Measurements from ENCODE around the gene PRPH. TPM values are rescaled to one million over a fixed set of nuclear protein-coding genes. Genes with fewer than 3 reads are reported as not detected.

Gene PRPH
- total and polyA plus RNA-seq, 9 of the 15 experiments (the other 6 are each of a cell fraction or from before 2014, with no cell fraction given): 0.27 to 1.9 (median 1.3) TPM; not detected in 1

GRCh38 chr12:49294804-49295081, 204 bp upstream of the PRPH start:
- Histone ChIP-seq H3K27me3 (ENCODE audit: control insufficient read depth in 2 of 2, insufficient read depth in 2 of 2, low read length in 2 of 2) (no peaks in the 10 kb centered on the region), H2AFZ (ENCODE audit: low read depth, low read length) (no peak overlapping the region), H3K9me1 (ENCODE audit: control insufficient read depth, insufficient read depth, low read length) (peaks cover 10% of the 10 kb centered on the region), H3K9ac (ENCODE audit: insufficient read depth in 1 of 2, low read depth in 2 of 2, low read length in 2 of 2) (no peak overlapping the region), H3K79me2 (ENCODE audit: control insufficient read depth, insufficient read depth, low read length) (no peaks in the 10 kb centered on the region), H3K9me3 (replicated peaks; ENCODE audit: control insufficient read depth, insufficient read depth, low read depth, low read length) (no peaks in the 10 kb centered on the region), H3K27ac (ENCODE audit: extremely low read depth, low read depth, low read length) (no peak overlapping the region), H3K4me2 (ENCODE audit: insufficient read depth, low read length) (no peak overlapping the region), H3K4me3 (no peak overlapping the region), H3K4me1 (replicated peaks in 1 of 2; ENCODE audit: control insufficient read depth in 2 of 2, insufficient read depth in 2 of 2, low read length in 2 of 2) (peaks cover 9 to 54% of the 10 kb centered on the region in 2 experiments; a peak in 4 of 5 replicates), H4K20me1 (replicated peaks; ENCODE audit: control insufficient read depth, insufficient read depth, low read length) (no peaks in the 10 kb centered on the region), H3K36me3 (ENCODE audit: control insufficient read depth, insufficient read depth, low read length) (no peaks in the 10 kb centered on the region)
- FAIRE-seq: no peak
- in situ Hi-C loops (cut with MboI): no loop called here
- ATAC-seq: no peak
- 33% methylated on average over 5 of the region's 5 CpGs for WGBS (ENCODE audit: insufficient coverage, low coverage, missing lambda C conversion rate)
- no TSS peak for BruUV-seq (replicated peaks)
- TF ChIP-seq ETV6 (IDR thresholded peaks at IDR 0.05; ENCODE audit: borderline replicate concordance in 1 of 2, low read depth in 2 of 2, low read length in 1 of 2) (no peak), ETV6 (CRISPR knock-in tag; IDR thresholded peaks at IDR 0.05; ENCODE audit: borderline replicate concordance) (no peak), ADNP (tag; IDR thresholded peaks at IDR 0.05) (no peak), MCM7 (IDR thresholded peaks at IDR 0.05) (no peak), ZBTB33 (CRISPR knock-in tag; IDR thresholded peaks at IDR 0.05) (no peak), ILF3 (IDR thresholded peaks at IDR 0.05; ENCODE audit: borderline replicate concordance) (no peak), MBD2 (IDR thresholded peaks at IDR 0.05; ENCODE audit: borderline replicate concordance, low read depth) (no peak), RUNX1 (IDR thresholded peaks at IDR 0.05; ENCODE audit: low read depth) (no peak), ZBTB8A (IDR thresholded peaks at IDR 0.05; ENCODE audit: partially characterized antibody) (no peak), ZKSCAN3 (CRISPR knock-in tag; IDR thresholded peaks at IDR 0.05) (no peak), POLR3G (IDR thresholded peaks at IDR 0.05; ENCODE audit: extremely low read depth, insufficient read length, insufficient replicate concordance) (no peak), OTX1 (CRISPR knock-in tag; IDR thresholded peaks at IDR 0.05) (no peak), ARNT (IDR thresholded peaks at IDR 0.05) (no peak)
- TF ChIP-seq, protein P1, sequence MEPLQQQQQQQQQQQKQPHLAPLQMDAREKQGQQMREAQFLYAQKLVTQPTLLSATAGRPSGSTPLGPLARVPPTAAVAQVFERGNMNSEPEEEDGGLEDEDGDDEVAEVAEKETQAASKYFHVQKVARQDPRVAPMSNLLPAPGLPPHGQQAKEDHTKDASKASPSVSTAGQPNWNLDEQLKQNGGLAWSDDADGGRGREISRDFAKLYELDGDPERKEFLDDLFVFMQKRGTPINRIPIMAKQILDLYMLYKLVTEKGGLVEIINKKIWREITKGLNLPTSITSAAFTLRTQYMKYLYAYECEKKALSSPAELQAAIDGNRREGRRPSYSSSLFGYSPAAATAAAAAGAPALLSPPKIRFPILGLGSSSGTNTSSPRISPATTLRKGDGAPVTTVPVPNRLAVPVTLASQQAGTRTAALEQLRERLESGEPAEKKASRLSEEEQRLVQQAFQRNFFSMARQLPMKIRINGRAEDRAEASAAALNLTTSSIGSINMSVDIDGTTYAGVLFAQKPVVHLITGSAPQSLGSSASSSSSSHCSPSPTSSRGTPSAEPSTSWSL (CRISPR knock-in tag; IDR thresholded peaks at IDR 0.05; ENCODE audit: borderline replicate concordance): no peak
- no peak for DNase-seq (ENCODE audit: extremely low read depth in 1 of 4, low spot score in 3 of 4)
- CTCF ChIA-PET (ENCODE audit: low intra/inter-chr PET ratio): interaction anchor here (0.5 kb wide), 1 partner anchor 8 kb away, joined by 3 read pairs; no protein-coding TSS in a partner anchor
- POLR2A ChIA-PET: interaction anchor here (0.5 to 2.8 kb wide), 12 partner anchors 9 to 262 kb away, joined by 3 to 14 read pairs (median 5); partner anchors contain the start of genes DNAJC22 and TROAP
- intact Hi-C loops (cut with micrococcal nuclease): no loop called here

All from K562 (cell line).